HCT116 (cell line): ENCODE measurements around the gene ANKRD29. TPM values are rescaled to one million over a fixed set of nuclear protein-coding genes. Genes with fewer than 3 reads are reported as not detected.

Source experiments
- ATAC-seq: fragments of 200-7000 bp; cut with Tn5 transposase; 2 replicates; pipeline ENCODE4 v1.9.1; 2020; ENCODE audit warnings: mild to moderate bottlenecking, moderate library complexity
- BruUV-seq: library from RNA; stranded (reverse); fragments of 400-500 nt; replicated peaks from 2 replicates; lab custom pipeline; 2021; lab: Mats Ljungman, UMichigan
- CTCF ChIA-PET: fragments of 300-600 bp; sonication (Branson Sonifier 250); formaldehyde crosslinking; loops from one replicate; lab custom pipeline; 2021; ENCODE audit warnings: antibody characterized with exemption; lab: Charles Lee
- POLR2A ChIA-PET: fragments of 300-600, 350-600 bp; sonication (Branson Sonifier 250); formaldehyde crosslinking; loops from one replicate; lab custom pipeline; 2021; ENCODE audit warnings: antibody characterized with exemption; lab: Charles Lee
- RAD21 ChIA-PET, 2 experiments: fragments of 300-600 bp; sonication (Branson Sonifier 250); formaldehyde crosslinking; loops; one replicate each; lab custom pipeline; 2023; ENCODE audit warnings: low total read pairs in 2 of 2; ENCODE audit not compliant: uncharacterized antibody in 2 of 2, unreplicated experiment in 2 of 2, low non-redundant PET in 1 of 2; lab: Charles Lee
- DNase-seq: peaks from one replicate; pipeline ENCODE4 v3.0.0-alpha.2; 2010; ENCODE audit warnings: low read depth, low spot score
- H2AFZ ChIP-seq: fragments of 200-600 bp; shearing (Covaris generic), sonication (generic); 2 replicates; pipeline ENCODE4 v1.6.1; 2017; ENCODE audit warnings: low read depth, mixed run types, mixed read lengths, antibody characterized with exemption, low read length; ENCODE audit not compliant: poor library complexity, severe bottlenecking
- H3K27ac ChIP-seq: 2 replicates; pipeline ENCODE4 v1.5.1; 2012; ENCODE audit warnings: low read depth, low read length
- H3K27me3 ChIP-seq: fragments of 200-600 bp; sonication (generic); 2 replicates; pipeline ENCODE4 v1.6.1; 2016; ENCODE audit warnings: mixed run types, low read length, mixed read lengths; ENCODE audit not compliant: insufficient read depth
- H3K36me3 ChIP-seq, 2 experiments: fragments of 200-500 bp in 1 of 2; fragments of 200-600 bp in 1 of 2; sonication (Bioruptor generic) in 1 of 2; sonication (generic) in 1 of 2; 2 replicates each; pipeline versions ENCODE4 v1.5.1 to v1.6.1; 2014 to 2016; ENCODE audit warnings: low read length in 2 of 2, inconsistent platforms in 1 of 2, mixed read lengths in 1 of 2, mixed run types in 1 of 2; ENCODE audit not compliant: insufficient read depth in 2 of 2, control insufficient read depth in 1 of 2
- H3K4me1 ChIP-seq, 2 experiments: fragments of 200-600 bp in 1 of 2; sonication (generic) in 1 of 2; 2 replicates each; pipeline versions ENCODE4 v1.5.1 to v1.6.1; 2012 to 2017; ENCODE audit warnings: low read length in 2 of 2, inconsistent platforms in 1 of 2, mild to moderate bottlenecking in 1 of 2, mixed read lengths in 1 of 2, mixed run types in 1 of 2, moderate library complexity in 1 of 2; ENCODE audit not compliant: insufficient read depth in 2 of 2, control insufficient read depth in 1 of 2
- H3K4me2 ChIP-seq: fragments of 200-600 bp; sonication (generic); 2 replicates; pipeline ENCODE4 v1.6.1; 2017; ENCODE audit warnings: mixed run types, low read length, mixed read lengths
- H3K4me3 ChIP-seq, 2 experiments: fragments of 200-600 bp in 1 of 2; sonication (generic) in 1 of 2; replicated peaks in 1 of 2; 2 replicates each; pipeline ENCODE4 v1.5.1; 2011 to 2016; ENCODE audit warnings: low read length in 2 of 2, control low read depth in 1 of 2, low read depth in 1 of 2, mild to moderate bottlenecking in 1 of 2, mixed read lengths in 1 of 2, mixed run types in 1 of 2
- H3K79me2 ChIP-seq: fragments of 200-600 bp; sonication (generic); 2 replicates; pipeline ENCODE4 v1.6.1; 2017; ENCODE audit warnings: mild to moderate bottlenecking, mixed run types, low read length, moderate library complexity, mixed read lengths; ENCODE audit not compliant: insufficient read depth
- H3K9ac ChIP-seq: fragments of 200-600 bp; sonication (generic); 2 replicates; pipeline ENCODE4 v1.6.1; 2016; ENCODE audit warnings: low read length, mixed read lengths
- H3K9me2 ChIP-seq: fragments of 200-600 bp; sonication (generic), shearing (Covaris generic); 2 replicates; pipeline ENCODE4 v1.6.1; 2017; ENCODE audit warnings: mixed run types, mild to moderate bottlenecking, moderate library complexity; ENCODE audit not compliant: insufficient read depth
- H3K9me3 ChIP-seq, 2 experiments: fragments of 200-500 bp in 1 of 2; fragments of 200-600 bp in 1 of 2; sonication (Bioruptor generic) in 1 of 2; sonication (generic) in 1 of 2; 2 replicates each; pipeline ENCODE4 v1.6.1; 2014 to 2017; ENCODE audit warnings: low read length in 2 of 2, mixed read lengths in 2 of 2, inconsistent platforms in 1 of 2, low read depth in 1 of 2, mild to moderate bottlenecking in 1 of 2, mixed run types in 1 of 2, moderate library complexity in 1 of 2; ENCODE audit not compliant: control insufficient read depth in 1 of 2, insufficient read depth in 1 of 2
- H4K20me1 ChIP-seq: fragments of 200-600 bp; sonication (generic), shearing (Covaris generic); 2 replicates; pipeline ENCODE4 v1.6.1; 2017; ENCODE audit warnings: mixed run types, mild to moderate bottlenecking, moderate library complexity; ENCODE audit not compliant: insufficient read depth
- ATF3 ChIP-seq: IDR thresholded peaks from 2 replicates; pipeline ENCODE4 v1.6.1; 2012
- CBX3 ChIP-seq: IDR thresholded peaks from 2 replicates; pipeline ENCODE4 v1.6.1; 2012; ENCODE audit warnings: low read depth
- ELF1 ChIP-seq: IDR thresholded peaks from 2 replicates; pipeline ENCODE4 v1.6.1; 2012; ENCODE audit warnings: low read depth, borderline replicate concordance
- FOSL1 ChIP-seq: IDR thresholded peaks from 2 replicates; pipeline ENCODE4 v1.6.1; 2012; ENCODE audit warnings: low read depth
- RAD21 ChIP-seq: IDR thresholded peaks from 2 replicates; pipeline ENCODE4 v1.6.1; 2012; ENCODE audit warnings: low read depth, mild to moderate bottlenecking
- SRF ChIP-seq: IDR thresholded peaks from 2 replicates; pipeline ENCODE4 v1.6.1; 2012; ENCODE audit warnings: low read depth
- intact Hi-C: fragments of 100-400 bp; cut with micrococcal nuclease; formaldehyde crosslinking; loops from 2 replicates; pipeline ENCODE4 v1.10.0; 2022
- total RNA-seq: library from RNA; stranded (reverse); gene quantifications from one replicate; pipeline ENCODE4 v1.2.1, GENCODE V29; 2021; ENCODE audit not compliant: unreplicated experiment

Gene ANKRD29
- total RNA-seq, 1 experiment from 2014 or later, result 8.8 TPM

GRCh38 chr18:23643815-23644490 is 18.8 kb downstream of the ANKRD29 start:
- Histone ChIP-seq H3K36me3 (no peaks in the 10 kb centered on the region), H3K9me2 (no peaks in the 10 kb centered on the region), H3K4me2 (no peak overlapping the region), H3K4me1 (peaks cover 0 to 5% of the 10 kb centered on the region in 2 experiments; a peak in 1 of 4 replicates), H3K4me3 (no peak overlapping the region), H3K27me3 (no peaks in the 10 kb centered on the region), H3K9me3 (no peaks in the 10 kb centered on the region; a peak in 1 of 4 replicates), H3K27ac (no peak overlapping the region), H3K79me2 (no peaks in the 10 kb centered on the region), H2AFZ (no peak overlapping the region), H4K20me1 (no peaks in the 10 kb centered on the region), H3K9ac (no peak overlapping the region)
- ChIA-PET CTCF (interaction anchor here (1.2 kb wide), 1 partner anchor 17 kb away, joined by 3 read pairs; no protein-coding TSS in a partner anchor), RAD21 (no interaction called here), POLR2A (no interaction called here)
- BruUV-seq, result no TSS peak
- TF ChIP-seq RAD21, result no peak
- DNase-seq (no peak), ATAC-seq (no peak)
- intact Hi-C loops, result no loop called here

GRCh38 chr18:23641937-23642666 is 20.6 kb downstream of the ANKRD29 start:
- CTCF ChIA-PET, result interaction anchor here (2.9 kb wide), 1 partner anchor 61 kb away, joined by 13 read pairs; no protein-coding TSS in a partner anchor
- H3K4me1 ChIP-seq, result peaks cover 0 to 5% of the 10 kb centered on the region in 2 experiments; a peak in 1 of 4 replicates
- POLR2A ChIA-PET, result interaction anchor here (0.6 kb wide), 1 partner anchor 12 kb away, joined by 3 read pairs; no protein-coding TSS in a partner anchor
- H3K27me3 ChIP-seq, result no peaks in the 10 kb centered on the region
- DNase-seq, result no peak
- RAD21 ChIA-PET, result no interaction called here
- H3K79me2 ChIP-seq, result no peaks in the 10 kb centered on the region
- no peaks in the 10 kb centered on the region for H4K20me1 ChIP-seq
- H2AFZ ChIP-seq, result no peak overlapping the region
- H3K4me3 ChIP-seq, result no peak overlapping the region
- intact Hi-C loops, result no loop called here
- no TSS peak for BruUV-seq
- no peak overlapping the region for H3K27ac ChIP-seq
- H3K9me2 ChIP-seq, result no peaks in the 10 kb centered on the region
- no peak overlapping the region for H3K9ac ChIP-seq
- no peak for ATAC-seq
- no peaks in the 10 kb centered on the region; a peak in 1 of 4 replicates for H3K9me3 ChIP-seq
- H3K4me2 ChIP-seq, result no peak overlapping the region
- no peak for TF ChIP-seq ATF3
- TF ChIP-seq CBX3, result no peak
- no peak for TF ChIP-seq FOSL1
- no peak for TF ChIP-seq ELF1
- no peak for TF ChIP-seq SRF
- no peaks in the 10 kb centered on the region for H3K36me3 ChIP-seq
